ENCODE data around the gene SPRED3. TPM values are rescaled to one million over a fixed set of nuclear protein-coding genes. Genes with fewer than 3 reads are reported as not detected.
A peak's percentile ranks its signal among the peaks of the same experiment; 100 is the strongest.
"Not testable (repeated sequence)": the region's sequence is repeated elsewhere in the genome, so short reads cannot be mapped to it uniquely, and the experiment has no call there.

The SPRED3 gene
- total and polyA plus RNA-seq, 9 of the 15 experiments (the other 6 are each of a cell fraction or from before 2014, with no cell fraction given) = 0.05 to 1.3 (median 0.36) TPM

GRCh38 chr19:38427035-38427677 lies 38.7 kb downstream of the SPRED3 start:
- H3K9me3 ChIP-seq (replicated peaks; ENCODE audit: control insufficient read depth, insufficient read depth, low read depth, low read length); H3K36me3 ChIP-seq (ENCODE audit: control insufficient read depth, insufficient read depth, low read length); CTCF ChIA-PET (ENCODE audit: low intra/inter-chr PET ratio); H3K27ac ChIP-seq (ENCODE audit: extremely low read depth, low read depth, low read length); DNase-seq (ENCODE audit: extremely low read depth in 1 of 4, low spot score in 3 of 4); H4K20me1 ChIP-seq (replicated peaks; ENCODE audit: control insufficient read depth, insufficient read depth, low read length); H3K9me1 ChIP-seq (ENCODE audit: control insufficient read depth, insufficient read depth, low read length); H3K4me3 ChIP-seq; BruUV-seq (replicated peaks); H3K4me2 ChIP-seq (ENCODE audit: insufficient read depth, low read length); intact Hi-C loops (cut with micrococcal nuclease); in situ Hi-C loops (cut with MboI); H3K27me3 ChIP-seq (ENCODE audit: control insufficient read depth in 2 of 2, insufficient read depth in 2 of 2, low read length in 2 of 2); H3K9ac ChIP-seq (ENCODE audit: insufficient read depth in 1 of 2, low read depth in 2 of 2, low read length in 2 of 2); H3K79me2 ChIP-seq (ENCODE audit: control insufficient read depth, insufficient read depth, low read length); FAIRE-seq: not testable (repeated sequence)
- Histone ChIP-seq H2AFZ (ENCODE audit: low read depth, low read length) (peak overlapping the region; percentile 84), H3K4me1 (replicated peaks in 1 of 2; ENCODE audit: control insufficient read depth in 2 of 2, insufficient read depth in 2 of 2, low read length in 2 of 2) (peaks cover 15 to 17% of the 10 kb centered on the region in 2 experiments; a peak in 4 of 5 replicates)
- POLR2A ChIA-PET = interaction anchor here (0.7 kb wide), 1 partner anchor 68 kb away, joined by 3 read pairs; no protein-coding TSS in a partner anchor
- peak; percentile 16; the same call in 2 of the 3 replicates for ATAC-seq
- 35% methylated on average over 9 of the region's 17 CpGs for WGBS (ENCODE audit: insufficient coverage, low coverage, missing lambda C conversion rate)
- TF ChIP-seq MGA (IDR thresholded peaks at IDR 0.05) = peak; percentile 40; the same call in 1 of the 2 replicates
- 0 out of 4 replicates have a peak, but pooled peaks of 1 of the 2 experiments have one; percentile 22 for TF ChIP-seq HDAC1 (IDR thresholded peaks at IDR 0.05)
- peak; percentile 22; the same call in 1 of the 2 replicates for TF ChIP-seq C11orf30 (IDR thresholded peaks at IDR 0.05; ENCODE audit: low read depth)
- TF ChIP-seq SMARCA4 (IDR thresholded peaks at IDR 0.05) = 0 out of 2 replicates have a peak, but pooled peaks have one; percentile 18
- TF ChIP-seq THRAP3 (IDR thresholded peaks at IDR 0.05; ENCODE audit: borderline replicate concordance) = 0 out of 2 replicates have a peak, but pooled peaks have one; percentile 59
- TF ChIP-seq MAX (CRISPR knock-in tag; IDR thresholded peaks at IDR 0.05) = peak; percentile 37; the same call in 1 of the 2 replicates
- peak; percentile 28; the same call in 1 of the 2 replicates for TF ChIP-seq L3MBTL2 (IDR thresholded peaks at IDR 0.05)
